Spleen (tissue), 7 donors: ENCODE results near the gene NKAIN4.

Experiments
- CTCF ChIP-seq, 11 experiments: fragments of 200-600 bp in 7 of 11; fragments of 450-650 bp in 4 of 11; sonication (generic) in 4 of 11; IDR thresholded peaks in 8 of 11; conservative IDR thresholded peaks in 3 of 11; 1 replicate in 7 of 11; 2 replicates in 4 of 11; pipeline versions ENCODE4 v1.4.0 to v1.8.0; 2016 to 2021; ENCODE audit warnings: antibody characterized with exemption in 11 of 11, inconsistent platforms in 4 of 11, mild to moderate bottlenecking in 1 of 11
- POLR2AphosphoS5 ChIP-seq, 3 donors: sonication (generic); formaldehyde crosslinking; IDR thresholded peaks; one replicate each; pipeline ENCODE4 v1.5.1; 2017; ENCODE audit warnings: antibody characterized with exemption in 3 of 3
- donor health status: DM: no; HTN: no; CAD: no; lungs with moderate emphysema.
- donor health status: DM: no; HTN: no; CAD: no.
- donor health status: DM: no; HTN: no; CAD: no.

- TF ChIP-seq CTCF (IDR thresholded peaks at IDR 0.05 in 8 of 11, conservative IDR thresholded peaks at IDR 0.05 in 3 of 11) (no peak), POLR2AphosphoS5 (IDR thresholded peaks at IDR 0.05) (no peak)
Measured at GRCh38 chr20:63264000-63264399, 9.7 kb upstream of the NKAIN4 start.
